HG03060 (cell line): ENCODE data around the gene LAMA3.

Experiments
- ATAC-seq: cut with Tn5 transposase; IDR thresholded peaks from one replicate; pipeline ENCODE4 v1.9.1; 2021; ENCODE audit warnings: low read depth, moderate number of reproducible peaks; ENCODE audit not compliant: unreplicated experiment

The LAMA3 gene

DNA sequence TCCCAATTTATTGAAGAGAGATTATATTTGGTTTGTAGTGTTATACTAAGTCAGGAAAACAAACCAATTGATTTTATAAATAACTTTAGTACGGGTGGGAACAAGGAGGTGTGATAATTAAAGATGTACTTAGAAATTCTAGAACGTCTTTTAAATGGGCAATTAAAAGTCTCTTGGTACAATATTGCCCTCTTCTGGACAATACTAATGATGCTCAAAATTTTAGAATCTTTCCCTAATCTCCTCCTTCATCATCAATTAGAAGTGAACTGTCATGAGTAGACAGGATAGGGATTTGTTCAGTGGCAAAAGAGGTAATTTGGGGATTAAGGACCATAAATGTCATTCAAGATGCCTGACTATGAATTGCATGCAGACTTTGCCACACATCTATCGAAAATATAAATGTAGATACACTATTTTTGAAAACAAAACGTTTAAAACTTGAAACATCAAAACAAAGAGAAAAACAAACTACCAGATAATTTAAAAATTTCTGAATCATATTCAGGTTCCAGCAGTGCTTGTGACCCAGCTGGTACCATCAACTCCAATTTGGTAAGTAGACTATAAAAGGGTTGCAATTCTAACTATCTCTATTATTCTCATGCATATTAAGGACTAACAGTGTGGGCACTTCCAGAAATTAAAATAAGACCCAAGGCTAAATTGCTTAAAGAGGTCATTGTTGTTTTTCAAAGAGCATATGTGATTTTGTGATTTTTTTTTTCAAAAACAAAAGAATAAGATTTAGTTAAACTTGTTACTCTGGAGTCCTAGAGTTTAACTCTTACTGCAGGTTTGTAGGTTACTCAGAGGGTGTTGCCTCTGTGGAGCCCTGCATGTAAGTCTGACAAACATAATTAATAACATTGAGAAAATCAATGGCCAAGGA, 123.5 kb downstream of the LAMA3 start:
- no peak for ATAC-seq

DNA sequence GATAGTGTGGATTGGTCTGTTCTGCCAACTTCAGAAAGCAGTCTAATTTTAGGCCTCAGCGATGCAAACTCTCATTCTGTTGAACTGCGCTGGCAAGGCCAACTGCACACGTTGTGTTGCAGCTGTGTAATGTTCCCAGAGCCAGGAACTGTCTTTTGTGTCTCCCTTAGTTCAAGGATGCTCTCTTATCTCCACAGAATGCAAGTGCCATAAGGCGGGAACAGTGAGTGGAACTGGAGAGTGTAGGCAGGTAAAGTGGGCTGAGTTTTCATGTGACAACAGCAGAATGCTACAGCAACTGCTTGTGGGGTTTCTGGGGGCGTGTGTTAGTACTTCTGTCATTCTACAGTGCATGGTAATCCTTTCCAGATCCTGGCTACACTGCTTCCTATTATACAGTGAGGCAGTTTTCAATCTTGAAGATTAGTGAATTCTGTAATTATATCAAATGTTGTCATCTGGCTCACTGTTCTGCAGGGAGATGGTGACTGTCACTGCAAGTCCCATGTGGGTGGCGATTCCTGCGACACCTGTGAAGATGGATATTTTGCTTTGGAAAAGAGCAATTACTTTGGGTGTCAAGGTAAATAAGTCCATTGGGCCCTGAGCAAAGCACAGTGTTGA, 125.8 kb downstream of the LAMA3 start:
- no peak for ATAC-seq

GRCh38 chr18:23816021-23816420, 126.8 kb downstream of the LAMA3 start:
- no peak for ATAC-seq

GRCh38 chr18:23816740-23817139, 127.5 kb downstream of the LAMA3 start:
- no peak for ATAC-seq

- ATAC-seq: no peak
These were observed 129.7 kb downstream of the LAMA3 start for GRCh38 chr18:23819001-23819400.

- ATAC-seq: no peak
These were observed 133.5 kb downstream of the LAMA3 start for GRCh38 chr18:23822590-23823385.

DNA sequence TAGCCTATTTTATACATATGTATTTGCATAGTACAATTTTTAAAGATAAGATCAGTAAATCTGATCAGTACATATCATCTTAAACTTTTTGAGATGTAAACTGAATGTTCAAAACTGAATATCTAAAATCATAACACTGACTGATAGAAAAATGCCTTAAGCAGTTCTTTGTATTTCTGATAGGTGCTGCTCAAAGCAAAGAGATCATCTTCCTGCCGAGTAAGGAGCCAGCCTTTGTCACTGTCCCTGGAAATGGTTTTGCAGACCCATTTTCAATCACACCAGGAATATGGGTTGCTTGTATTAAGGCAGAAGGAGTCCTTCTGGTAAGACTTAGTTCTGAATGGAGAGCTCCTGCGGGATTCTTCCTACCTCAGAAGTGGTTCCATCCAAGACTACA, 135.0 kb downstream of the LAMA3 start:
- no peak for ATAC-seq

- ATAC-seq: no peak
These were observed 135.4 kb downstream of the LAMA3 start for GRCh38 chr18:23824669-23825068.

DNA sequence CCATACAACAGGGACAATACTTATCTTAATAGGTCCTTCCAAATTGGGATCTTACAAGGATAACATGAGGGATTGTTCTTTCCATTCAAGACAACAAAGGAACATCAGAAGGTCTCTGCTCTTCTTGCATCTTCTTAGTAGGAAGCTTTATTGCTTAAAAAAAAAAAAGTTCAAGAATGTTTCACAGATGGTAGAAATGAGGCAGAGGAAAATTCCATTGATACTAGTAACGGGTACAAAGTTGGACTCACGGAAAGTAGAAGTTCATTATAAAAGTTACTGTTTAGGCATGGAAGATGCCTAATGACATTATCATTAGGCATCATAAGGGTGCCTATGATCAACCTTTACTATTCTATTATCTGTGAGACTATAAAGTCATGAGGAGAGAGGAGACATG, 136.2 kb downstream of the LAMA3 start:
- no peak for ATAC-seq

DNA sequence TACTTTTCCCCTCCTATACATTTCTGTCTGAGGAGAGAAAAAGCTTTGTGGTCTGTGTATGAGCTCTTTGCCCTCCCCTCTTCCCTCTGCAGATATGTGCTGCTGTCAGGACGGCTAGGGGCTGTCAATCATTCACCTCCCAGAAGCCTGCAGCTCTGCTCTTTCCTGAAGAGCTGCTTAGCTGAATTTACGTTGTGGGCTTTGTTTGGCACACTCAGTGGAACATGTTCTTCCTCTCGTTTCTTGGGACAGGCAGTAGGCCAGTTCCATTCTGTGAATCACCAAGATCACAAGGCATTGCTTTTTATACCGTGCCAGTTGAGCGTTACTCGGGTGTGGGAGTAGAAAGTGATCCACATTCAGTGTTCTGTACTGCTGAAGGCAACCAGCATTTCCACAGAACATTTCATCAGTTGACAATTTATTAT, 136.7 kb downstream of the LAMA3 start:
- no peak for ATAC-seq

DNA sequence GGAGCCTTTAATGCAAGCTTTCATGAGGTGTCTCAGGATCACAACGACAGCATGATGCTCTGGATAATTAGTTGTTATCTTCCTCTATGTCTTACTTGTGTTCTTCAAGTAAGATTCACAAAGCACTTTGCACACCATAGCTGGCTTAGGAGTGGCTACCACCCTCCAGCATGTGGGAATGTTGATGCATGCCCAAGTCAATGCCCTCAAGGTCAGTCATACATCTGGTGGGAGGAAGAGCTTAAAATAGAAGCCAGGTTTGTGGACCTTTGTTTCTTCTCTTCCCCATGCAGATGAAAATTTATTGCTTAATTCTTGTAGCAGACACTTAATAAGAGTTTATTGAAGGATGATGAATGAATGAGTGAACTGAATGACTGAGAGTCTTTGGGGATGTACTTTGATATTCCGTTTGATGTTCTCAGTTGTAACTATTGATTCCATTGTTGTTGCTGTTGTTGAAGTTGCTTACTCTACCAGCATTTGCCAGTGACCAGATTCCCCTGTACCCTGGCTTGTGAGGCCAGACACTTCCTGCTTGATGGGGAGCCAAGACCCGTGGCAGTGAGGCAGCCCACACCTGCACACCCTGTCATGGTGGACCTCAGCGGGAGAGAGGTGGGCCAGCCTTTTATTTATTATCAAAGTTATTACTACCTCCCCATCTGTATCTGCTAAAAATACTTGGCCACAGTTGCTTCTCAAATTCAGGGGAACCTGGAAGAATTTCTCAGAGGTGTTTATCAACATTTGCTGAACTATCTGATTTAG, 137.8 kb downstream of the LAMA3 start:
- no peak for ATAC-seq

DNA sequence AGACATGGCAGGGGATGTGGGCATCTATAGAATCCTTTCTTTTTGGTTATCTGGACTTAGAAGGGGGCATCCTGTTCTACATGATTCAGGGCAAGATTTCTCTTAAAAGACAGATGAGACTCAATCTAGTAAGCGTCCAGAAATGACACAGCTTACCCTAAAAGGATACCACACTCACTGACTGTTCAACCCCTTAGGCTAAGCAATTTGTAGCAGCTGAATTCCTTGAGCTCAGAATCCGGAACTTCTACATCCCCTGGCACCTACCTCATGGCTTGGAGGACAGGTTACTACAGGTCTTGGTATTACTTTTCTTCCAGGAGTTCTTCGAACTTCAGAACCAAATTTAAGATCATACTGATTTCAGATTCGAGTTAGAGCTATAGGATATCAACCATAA, 138.4 kb downstream of the LAMA3 start:
- ATAC-seq: no peak

GRCh38 chr18:23828426-23828825, 139.2 kb downstream of the LAMA3 start:
- ATAC-seq: peak; percentile 94

- ATAC-seq: no peak
These were observed 143.7 kb downstream of the LAMA3 start for GRCh38 chr18:23832911-23833310.

- ATAC-seq: no peak
These were observed 144.5 kb downstream of the LAMA3 start for GRCh38 chr18:23833714-23834113.

- ATAC-seq: no peak
These were observed 145.8 kb downstream of the LAMA3 start for GRCh38 chr18:23835091-23835490.

GRCh38 chr18:23835506-23835905, 146.3 kb downstream of the LAMA3 start:
- ATAC-seq: no peak

GRCh38 chr18:23837591-23837990, 148.3 kb downstream of the LAMA3 start:
- no peak for ATAC-seq

- no peak for ATAC-seq
These were observed 149.0 kb downstream of the LAMA3 start for GRCh38 chr18:23838233-23838632.

- no peak for ATAC-seq
These were observed 149.6 kb downstream of the LAMA3 start for GRCh38 chr18:23838801-23839366.
